NCI-H1436 treated with DMSO at 0.1 percent for 48 hours (cell line): ENCODE measurements around the gene DPP9.
A peak's percentile ranks its signal among the peaks of the same experiment; 100 is the strongest.
"Not testable (repeated sequence)": the region's sequence is repeated elsewhere in the genome, so short reads cannot be mapped to it uniquely, and the experiment has no call there.

ENCODE experiments used
- DNase-seq: peaks from one replicate; lab custom pipeline; 2025; lab: John Stamatoyannopoulos, UW

Gene DPP9

DNA sequence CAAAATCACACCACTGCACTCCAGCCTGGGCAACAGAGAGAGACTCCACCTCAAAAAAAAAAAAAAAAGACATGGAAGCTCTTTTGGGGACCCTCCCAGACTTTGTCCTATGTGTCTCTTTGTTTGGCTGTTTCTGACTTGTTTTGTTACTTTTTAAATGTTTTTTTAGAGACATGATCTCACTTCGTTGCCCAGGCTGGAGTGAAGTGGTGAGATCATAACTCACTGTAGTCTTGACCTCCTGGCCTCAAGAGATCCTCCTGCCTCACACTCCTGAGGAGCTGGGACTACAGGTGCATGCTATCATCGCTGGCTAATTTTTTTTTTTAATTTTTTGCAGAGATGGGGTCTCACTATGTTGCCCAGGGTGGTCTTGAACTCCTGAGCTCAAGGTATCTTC is 16.4 kb upstream of the DPP9 start:
- no peak for DNase-seq

DNA sequence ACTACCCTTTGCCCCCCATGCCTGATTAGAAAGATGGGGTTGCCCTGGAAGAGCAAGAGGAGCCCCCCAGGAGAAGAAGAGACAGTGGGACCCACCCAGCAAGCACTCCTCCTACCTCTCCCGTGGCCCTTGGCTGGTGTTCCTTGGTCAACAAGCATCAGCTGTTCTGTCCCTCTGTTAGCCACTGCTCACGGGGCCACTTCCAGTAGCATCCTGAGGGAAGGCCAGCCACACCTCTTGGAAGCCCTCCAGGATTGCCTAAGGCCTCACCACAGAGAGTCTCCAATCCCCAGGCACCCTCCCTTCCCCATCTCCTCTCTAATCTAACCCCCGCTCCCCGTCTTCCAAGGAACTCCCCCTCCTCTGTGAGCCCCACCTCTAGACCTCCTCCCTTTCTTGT is 15.1 kb upstream of the DPP9 start:
- no peak for DNase-seq

GRCh38 chr19:4737955-4738600 is 14.4 kb upstream of the DPP9 start:
- DNase-seq: no peak

DNA sequence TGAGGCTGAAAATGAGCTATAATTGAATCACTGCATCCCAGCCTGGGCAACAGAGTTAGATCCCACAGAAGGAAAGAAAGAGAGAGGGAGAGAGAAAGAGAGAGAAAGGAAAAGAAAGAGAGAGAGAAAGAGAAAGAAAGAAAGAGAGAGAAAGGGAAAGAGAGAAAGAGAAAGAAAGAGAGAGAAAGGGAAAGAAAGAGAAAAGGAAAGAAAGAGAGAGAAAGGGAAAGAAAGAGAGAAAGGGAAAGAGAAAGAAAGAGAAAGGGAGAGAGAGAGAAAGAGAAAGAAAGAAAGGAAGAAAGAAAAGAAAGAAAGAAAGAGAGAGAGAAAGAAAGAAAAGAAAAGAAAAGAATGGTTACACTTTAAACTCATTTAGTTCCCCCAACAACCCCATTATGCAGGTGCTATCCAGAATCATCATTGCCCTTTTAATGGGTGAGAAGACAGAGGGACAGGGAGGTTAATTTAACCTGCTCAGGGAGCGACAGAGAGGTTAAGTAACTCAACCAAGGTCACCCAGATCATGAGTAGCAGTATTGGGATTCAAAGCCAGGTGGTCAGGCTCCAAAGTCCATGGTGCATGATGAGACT is 10.2 kb upstream of the DPP9 start:
- no peak for DNase-seq

DNA sequence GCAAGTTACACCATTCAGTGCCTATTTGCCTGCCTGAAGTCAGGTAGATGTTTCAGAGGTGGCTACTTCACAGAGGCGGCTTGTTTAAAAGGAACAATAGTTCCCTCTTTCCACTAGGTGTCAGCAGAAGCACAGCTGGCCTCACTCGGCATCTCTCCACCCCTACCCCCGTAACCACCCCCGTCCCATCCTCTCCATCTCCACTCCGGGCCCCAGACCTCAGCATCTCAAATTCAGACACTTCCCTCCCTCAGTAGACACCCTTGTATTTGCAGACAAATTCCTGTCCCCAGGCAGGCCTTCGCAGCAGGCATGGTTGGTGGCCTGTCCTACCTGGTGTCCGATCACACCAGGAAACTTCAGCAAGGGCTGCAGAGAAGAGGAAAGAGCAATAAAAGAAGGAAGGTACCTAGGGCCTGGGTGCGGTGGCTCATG is 9.1 kb upstream of the DPP9 start:
- DNase-seq: peak; percentile 46

- DNase-seq: no peak
Observed at GRCh38 chr19:4730740-4731171, 7.1 kb upstream of the DPP9 start.

DNA sequence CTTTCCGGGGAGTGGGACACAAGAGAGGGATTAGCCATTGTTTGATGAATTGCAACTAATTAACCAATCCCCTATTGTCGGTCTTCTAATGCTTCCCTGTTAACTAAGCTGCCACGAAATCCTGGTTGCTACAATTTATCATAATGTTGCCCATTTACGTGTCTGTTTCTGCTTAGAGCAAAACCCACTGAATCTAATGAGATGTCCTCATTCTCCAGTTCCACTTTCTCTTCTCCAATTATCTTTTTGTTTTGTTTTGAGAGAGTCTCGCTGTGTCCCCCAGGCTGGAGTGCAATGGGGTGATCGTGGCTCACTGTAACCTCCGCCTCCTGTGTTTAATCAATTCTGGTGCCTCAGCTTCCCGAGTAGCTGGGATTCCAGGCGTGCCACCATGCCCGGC is 5.2 kb upstream of the DPP9 start:
- DNase-seq: no peak

- DNase-seq: no peak
Observed at GRCh38 chr19:4722671-4723594, 709 bp downstream of the DPP9 start.

DNA sequence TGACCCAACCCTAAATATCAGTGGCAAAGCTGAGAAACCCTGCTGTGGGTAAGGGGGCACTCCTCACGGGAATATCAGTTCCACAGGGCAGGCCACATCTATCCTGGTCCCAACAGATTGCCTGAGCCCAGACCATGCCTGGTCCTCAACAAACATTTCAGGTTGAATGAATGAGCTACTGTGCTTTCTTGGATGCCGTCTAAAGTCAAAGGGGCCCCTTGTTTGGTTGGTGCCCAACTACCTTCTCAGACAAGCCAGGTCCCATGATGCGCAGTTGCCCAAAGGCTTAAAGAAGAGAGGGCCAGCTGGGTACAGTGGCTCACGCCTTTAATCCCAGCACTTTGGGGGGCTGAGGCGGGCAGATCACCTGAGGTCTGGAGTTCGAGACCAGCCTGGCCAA is 2.4 kb downstream of the DPP9 start:
- no peak for DNase-seq

DNA sequence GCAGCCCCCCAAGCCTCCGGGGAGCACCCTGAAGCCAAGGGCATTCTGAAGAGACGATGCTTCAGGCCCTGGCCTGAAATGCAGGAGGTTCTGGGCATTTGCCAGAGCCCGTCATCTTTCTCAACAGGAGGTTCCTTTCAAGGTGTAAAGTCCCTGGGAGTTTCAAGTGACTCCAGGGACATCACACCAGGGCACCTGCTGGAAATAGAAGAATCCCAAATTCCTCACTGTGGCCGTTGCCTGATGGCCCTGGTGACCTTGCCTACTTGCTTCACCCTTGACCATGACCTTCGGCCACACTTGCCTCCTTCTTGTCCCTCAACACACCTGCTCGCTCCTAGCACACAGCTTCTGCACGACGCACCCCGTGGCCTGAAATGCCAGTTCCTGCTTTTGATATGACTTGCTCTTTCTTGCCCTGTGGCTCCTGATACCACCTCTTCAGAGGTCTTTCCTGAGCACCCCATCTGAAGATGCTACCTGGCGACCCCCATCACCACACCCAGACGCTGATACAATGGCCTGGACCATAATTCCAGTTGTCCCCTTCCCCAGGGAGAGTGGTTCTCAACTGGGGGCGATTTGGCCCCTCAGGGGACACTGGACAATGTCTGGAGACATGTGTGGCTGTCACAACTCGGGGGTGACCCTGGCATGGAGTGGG is 3.5 kb downstream of the DPP9 start:
- DNase-seq: no peak

DNA sequence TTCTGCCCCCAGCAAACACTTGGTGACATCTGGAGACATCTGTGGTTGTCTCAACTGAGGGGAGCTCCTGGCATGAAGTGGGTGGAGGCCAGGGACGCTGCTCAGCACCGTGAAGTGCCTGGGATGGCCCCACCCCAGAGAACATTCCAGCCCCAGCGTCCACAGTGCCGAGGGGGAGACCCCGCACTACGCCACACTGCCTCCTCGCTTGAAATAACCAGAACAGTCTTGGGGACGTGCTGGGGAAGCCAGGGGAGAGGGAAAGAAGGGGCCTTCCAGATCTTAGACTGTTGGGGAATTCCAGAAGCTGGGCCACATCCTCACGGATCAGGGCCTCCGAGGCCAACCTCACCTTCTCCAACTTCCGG is 4.2 kb downstream of the DPP9 start:
- DNase-seq: no peak

- no peak for DNase-seq
Observed at GRCh38 chr19:4717966-4718701, 5.5 kb downstream of the DPP9 start.

DNA sequence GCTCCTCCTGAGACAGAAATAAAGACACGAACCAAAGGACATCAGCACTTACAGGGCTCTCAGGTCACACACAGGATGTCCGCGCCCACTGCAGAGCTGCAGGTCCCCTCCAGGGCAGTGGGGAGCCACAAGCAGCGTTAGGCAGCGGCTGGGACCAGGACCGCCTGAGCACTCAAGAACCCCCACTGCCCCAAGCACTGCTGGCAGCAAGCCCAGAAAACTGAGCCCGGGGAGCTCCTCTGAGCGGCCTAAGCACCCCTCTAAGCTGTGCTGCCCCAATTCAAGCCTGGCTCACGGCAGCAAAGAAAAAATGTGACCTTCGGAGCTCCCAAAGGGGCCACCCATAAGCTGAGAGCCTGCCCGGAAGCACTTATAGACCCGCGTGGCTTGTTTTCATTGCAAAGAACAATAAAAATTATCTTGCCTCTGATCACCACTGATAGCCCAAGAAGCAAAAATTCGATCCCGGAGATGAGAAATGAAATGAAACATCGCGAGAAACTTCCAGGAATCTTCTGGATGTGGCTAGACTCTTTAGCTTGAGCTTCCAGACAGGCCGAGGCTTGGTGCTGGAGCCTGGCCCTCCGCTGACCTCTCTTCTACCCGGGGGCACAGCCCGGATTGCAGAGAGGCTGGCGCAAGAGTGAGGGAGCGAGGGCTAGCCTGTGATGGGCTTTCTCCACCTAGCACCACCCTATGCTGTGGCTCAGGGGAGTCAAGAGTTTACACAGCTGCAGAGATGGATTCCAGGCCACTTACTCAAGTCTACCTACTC is 6.3 kb downstream of the DPP9 start:
- DNase-seq: no peak

- DNase-seq: no peak
Observed at GRCh38 chr19:4715529-4716221, 8.0 kb downstream of the DPP9 start.

DNA sequence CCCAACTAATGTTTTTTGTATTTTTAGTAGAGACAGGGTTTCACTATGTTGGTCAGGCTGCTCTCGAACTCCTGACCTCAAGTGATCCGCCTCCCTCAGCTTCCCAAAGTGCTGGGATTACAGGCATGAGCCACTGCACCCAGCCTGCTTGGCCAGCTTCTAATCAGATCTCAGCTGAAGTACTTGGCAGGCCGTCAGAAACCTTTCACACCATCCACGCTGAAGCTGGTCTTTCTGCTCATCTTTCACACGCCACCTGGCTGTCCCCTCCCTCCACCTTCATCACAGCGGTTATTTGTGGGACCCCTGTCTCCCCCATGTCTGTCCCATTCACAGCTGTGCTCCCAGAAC is 8.5 kb downstream of the DPP9 start:
- not testable (repeated sequence) for DNase-seq

GRCh38 chr19:4714016-4714415 is 9.6 kb downstream of the DPP9 start:
- no peak for DNase-seq

DNA sequence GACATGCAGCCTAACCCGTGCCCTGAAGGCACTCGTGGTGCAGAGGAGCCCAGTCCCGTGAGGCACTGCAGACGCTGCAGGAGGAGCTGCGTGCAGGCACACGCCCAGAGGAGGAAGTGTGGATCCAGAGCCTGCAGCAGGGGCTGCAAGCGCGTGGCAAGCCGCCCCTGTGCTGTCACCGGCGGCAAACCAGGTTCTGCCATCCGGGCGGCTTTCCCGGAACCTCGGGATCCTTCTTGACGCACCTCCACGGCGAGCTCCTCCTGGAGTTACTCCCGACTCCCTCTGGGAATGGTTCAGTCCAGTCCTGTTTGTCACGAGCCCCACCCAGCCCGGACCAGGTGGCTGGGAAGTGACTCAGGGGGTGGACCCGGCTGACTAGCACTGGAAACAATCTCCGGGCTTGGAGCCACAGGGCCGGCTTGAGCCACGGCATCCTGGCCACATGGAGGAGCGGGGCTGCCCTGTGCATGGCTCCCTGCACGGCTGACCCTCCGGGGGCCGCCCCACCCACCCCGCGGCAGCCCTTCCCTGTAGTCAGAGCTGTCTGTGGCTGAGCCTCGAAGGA is 10.2 kb downstream of the DPP9 start:
- no peak for DNase-seq

- no peak for DNase-seq
Observed at GRCh38 chr19:4712771-4713170, 10.9 kb downstream of the DPP9 start.

- no peak for DNase-seq
Observed at GRCh38 chr19:4711211-4711610, 12.4 kb downstream of the DPP9 start.

DNA sequence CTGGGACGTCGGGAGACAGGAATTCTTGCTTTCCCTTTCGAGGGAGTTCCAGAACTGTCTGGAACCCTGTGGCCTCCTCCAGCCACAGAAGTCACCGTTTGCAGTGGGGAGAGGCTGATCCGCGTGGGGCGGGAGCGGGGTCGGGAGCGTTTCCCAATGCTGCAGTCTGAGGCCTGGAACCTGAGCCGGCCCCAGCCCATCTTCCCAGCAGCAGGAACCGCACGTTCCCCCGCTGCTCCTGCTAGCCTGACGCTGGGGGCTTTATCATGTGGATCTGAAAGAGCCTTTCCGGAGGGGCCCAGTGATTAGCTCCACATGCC is 13.4 kb downstream of the DPP9 start:
- DNase-seq: no peak
